Cortex of kidney (tissue), 1 donor: ENCODE data around the gene WRNIP1.
A peak's percentile ranks its signal among the peaks of the same experiment; 100 is the strongest.

Experiments
- DNase-seq: peaks from one replicate; lab custom pipeline; 2025; lab: John Stamatoyannopoulos, UW

Gene WRNIP1

GRCh38 chr6:2765166-2765895 is at the start of gene WRNIP1:
TSS of gene WRNIP1 (plus strand) at chr6:2765393. CDS start at chr6:2765623, 230 bp downstream.
- DNase-seq, result peak; percentile 54

DNA sequence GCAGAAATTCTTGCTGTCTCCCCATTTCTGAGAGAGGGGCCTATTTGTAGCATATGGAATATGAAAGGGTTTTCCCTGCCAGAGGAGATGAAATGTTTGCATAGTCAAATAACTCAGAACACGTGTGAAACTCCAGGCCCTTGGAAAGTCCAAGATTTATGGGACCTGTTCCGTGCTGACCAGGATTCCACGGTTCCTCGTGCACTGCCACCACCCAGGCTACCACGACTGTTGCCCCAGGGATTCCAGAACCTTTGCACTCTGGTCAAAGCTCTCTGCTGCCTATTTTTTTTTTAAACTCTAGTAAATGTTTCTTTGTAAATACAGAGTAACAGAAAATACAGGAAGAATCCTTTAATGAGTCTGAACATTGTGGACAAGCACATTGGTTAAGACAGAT is 49.5 kb upstream of the WRNIP1 start:
- no peak for DNase-seq

DNA sequence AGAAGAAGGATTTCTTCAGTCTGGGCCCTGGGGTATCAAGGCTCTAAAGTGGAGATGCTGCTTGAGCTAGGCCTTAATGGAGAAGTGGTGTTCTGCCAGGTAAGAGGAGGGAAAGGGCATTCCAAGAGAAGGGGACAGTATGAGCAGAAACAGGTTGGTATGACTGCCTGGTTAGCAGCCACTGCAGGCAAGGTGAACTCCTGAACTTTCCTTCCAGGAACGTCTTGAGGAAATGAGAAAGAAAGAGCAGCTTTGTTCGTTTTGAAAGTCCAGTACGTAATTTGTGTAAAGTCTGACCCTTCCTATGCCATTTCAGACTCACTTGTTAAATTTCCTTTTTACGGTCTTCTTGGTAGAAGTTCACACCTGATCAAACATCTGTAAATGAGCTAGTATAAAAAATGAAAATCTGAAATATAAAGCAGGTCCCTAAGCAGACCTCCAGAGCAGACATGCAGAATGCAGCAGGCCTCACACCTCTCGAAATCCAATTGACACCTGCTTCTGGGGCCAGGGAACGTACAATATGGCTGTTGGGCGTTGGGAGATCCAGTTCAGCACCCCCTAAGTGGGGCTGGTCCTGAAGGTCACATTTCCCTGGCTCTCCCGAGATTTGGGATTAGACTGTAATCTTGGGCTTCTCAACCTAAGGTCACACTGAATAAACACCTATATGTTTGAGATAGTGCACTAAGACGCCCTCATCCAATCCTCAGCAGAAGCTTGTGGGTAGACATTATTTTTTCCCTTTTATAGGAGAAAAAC is 48.1 kb upstream of the WRNIP1 start:
- no peak for DNase-seq

GRCh38 chr6:2718334-2719092 is 46.7 kb upstream of the WRNIP1 start:
- no peak for DNase-seq

DNA sequence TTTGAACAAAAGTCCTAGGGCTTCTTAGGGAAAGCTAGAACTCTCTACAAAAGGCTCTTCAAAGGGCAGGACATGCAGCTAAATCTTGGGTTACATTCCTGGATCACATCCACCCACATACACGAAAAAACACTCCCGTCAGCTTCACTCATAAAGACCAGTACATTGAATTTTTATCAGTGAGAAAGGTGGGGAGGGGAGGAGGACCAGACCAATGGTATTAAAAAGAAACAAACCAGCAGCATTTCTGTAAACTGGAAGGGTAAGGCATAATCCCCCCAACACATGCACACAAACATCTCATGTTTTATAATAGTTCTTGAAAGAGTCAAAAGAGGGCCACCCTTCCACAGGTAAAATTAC is 46.1 kb upstream of the WRNIP1 start:
- DNase-seq, result no peak

DNA sequence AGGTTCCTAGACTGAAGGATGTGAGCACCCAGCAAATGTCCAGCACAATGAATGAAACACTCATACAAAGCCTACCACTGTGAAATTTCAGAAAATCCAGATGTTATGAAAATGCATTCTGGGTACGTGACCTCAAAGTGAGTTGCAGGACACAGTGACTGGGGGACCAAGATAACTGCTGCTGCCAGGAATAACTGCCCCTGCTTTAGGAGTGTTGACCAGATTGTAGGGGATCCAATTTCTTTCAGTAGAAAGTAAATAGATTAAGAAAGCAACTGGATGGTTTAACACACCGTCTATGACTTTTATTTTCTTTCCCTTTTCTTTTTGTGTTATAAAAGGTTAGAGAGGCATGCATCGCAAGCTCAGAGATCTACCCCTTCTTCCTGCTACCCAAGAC is 44.0 kb upstream of the WRNIP1 start:
- DNase-seq, result no peak

DNA sequence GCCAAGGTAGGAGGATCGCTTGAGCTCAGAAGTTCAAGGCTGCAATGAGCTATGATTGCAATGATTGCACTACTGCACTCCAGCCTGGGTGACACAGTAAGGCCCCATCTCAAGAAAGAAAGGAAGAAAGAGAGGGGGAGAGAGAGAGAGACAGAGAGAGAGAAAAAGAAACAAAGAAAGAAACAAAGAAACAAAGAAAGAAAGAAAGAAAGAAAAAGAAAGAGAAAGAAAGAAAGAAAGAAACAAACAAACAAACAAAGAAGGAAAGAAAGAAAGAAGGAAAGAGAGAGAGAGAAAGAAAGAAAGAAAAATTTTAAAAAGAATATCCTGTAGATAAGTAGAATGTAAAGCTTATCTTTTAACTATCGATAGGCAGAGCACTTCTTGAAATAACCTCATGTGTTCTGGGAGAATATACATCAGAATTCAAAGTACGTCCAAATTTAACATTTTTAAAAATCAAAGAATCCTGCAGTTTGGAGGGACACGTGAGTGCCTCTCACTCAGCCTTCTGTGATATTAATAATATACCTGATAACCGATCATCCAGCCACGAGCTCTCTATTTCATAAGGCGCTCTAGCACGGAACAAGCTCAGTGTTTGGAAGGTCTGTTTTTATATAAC is 39.7 kb upstream of the WRNIP1 start:
- DNase-seq, result no peak

- DNase-seq, result no peak
Observed at GRCh38 chr6:2725999-2726567, 39.1 kb upstream of the WRNIP1 start.

DNA sequence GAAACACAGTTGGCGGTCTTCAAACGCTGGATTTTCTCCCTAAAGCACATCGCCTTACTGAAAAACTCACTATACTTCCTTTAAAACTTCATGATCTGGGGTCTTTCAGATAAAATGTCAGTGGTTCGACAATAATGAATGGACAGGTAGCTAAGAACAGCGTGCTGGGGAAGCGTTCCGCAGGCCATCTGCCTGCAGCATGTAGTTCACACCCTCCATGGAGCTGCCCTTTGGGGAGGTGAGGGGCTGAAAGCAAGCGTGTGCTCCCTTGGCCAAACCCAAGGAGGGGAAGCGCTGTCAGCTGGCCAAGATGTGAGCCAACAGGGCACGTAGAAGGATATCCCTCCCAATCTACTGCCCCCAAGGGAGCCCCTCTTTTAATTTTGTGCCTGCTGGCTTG is 35.3 kb upstream of the WRNIP1 start:
- DNase-seq, result no peak

GRCh38 chr6:2730353-2731107 is 34.7 kb upstream of the WRNIP1 start:
- DNase-seq, result no peak

DNA sequence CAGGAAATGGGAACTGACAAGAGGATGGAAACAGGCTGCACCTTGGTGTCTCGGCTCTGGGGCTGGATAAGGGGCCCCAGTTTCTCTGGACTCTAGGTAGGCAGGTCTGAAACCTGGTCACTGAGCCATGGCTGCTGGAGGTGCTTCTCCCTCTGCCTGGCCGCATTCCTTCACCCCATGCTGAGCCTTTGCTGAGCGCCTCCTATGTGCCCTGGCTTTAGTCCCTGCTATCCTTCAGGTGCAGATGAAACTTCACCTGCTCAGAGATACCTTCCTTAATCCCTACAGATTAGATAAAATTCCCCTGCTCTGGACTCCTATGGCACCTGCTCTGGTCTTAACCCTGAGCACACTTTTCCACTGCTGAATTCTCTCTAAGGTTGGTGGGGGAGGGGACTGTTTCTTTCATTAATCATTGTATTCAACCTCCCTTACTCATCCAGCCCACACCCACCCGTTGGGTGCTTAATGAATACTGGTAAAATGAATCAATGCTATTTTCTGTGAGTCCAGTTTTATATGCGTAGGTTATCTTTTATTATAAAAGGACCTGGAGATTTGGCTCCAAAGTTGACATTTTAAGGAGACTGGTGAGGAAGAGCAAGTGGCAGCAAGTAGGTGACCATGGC is 33.8 kb upstream of the WRNIP1 start:
- no peak for DNase-seq

DNA sequence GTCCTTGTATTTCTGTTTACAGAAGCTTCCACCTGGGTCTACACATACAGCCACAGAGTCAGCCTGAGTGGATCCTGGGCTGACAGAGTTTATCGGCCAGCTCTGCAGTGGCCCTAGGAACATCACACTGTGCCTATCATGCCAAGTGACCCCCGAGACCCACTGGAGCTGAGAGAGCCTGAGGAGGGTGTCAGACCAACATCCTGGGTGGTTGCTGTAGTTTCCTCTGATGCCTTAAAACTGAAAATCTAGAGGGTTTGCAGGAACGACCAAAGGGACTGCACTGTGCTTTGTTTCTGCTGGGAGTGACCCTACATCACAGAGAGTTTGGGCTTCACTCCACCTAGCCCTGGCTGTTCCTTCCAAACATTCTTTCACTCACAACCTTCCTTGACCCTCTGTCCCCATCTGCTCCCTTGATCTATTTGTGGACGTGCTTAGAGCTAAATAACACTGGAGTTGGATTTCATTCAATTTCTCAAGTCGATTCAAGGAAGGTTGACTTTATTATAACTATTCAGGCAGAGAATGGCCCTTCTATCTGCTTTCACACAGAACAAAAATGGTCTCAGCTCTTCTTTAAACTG is 32.6 kb upstream of the WRNIP1 start:
- no peak for DNase-seq

DNA sequence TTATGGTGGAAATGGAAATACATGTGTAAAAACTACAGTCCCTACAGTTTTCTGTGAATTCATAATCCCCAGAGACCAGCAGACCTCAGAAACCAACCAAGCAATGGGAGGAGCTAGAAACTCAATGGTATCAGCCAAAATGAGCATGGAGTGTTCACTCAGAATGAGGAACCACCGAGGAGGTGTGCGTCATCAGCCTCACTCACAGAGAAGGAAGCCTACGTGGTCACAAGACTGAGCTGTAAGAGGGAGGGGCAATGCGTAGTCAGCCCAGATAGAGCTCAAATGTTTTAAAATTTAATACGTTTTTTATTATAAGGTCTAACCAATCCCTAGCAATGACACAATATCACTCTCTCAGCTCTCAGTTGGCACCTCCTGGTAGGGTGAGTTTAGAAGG is 31.9 kb upstream of the WRNIP1 start:
- DNase-seq, result no peak

- no peak for DNase-seq
Observed at GRCh38 chr6:2733736-2734480, 31.3 kb upstream of the WRNIP1 start.

DNA sequence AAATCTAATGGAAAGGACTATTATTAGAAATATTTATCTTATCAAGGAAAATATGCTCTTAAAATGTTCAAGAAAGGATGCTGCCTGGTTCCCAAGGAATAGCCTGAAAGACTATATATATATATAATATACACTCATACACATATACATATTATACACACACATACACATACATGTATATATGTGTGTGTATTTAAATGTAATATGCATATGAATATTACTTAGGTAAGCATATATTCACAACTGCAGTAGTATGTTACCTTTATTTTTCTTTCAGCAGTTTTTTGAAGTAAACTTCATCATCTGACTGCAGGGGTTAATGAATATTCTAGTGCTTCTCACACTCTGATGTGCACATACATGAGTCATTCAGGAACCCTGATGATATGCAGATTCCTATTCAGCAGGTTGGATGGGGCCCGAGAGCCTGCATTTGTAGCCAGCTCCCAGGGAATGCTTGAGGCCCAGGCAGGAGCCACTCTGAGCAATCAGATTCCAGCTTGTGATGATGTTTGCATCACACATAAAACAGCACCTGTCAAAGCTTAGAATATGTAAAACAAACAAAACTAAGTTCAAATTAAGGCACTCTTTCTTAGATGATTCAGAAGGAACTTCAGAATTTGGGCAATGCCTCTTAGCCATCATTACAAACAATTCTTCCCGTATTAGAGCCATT is 30.6 kb upstream of the WRNIP1 start:
- no peak for DNase-seq

DNA sequence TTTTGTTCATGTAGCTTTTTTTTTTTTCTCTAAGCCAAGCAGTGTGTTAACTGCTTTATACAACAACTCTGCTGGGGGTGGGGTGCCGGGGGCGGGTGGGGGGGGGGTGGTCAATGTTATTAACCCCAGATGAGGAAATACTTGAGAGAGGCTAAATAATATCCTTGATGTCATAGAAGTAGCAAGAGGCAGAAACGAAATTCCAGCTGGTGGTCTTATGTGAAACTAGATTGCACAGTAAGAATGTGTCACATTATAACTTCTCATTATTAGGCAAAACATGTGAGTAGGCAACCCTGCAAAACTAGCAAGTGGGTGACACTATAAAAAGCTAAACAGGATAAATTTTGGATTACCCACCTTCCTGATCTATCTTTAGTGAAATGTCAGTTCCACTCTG is 27.3 kb upstream of the WRNIP1 start:
- DNase-seq, result no peak

GRCh38 chr6:2738373-2738979 is 26.7 kb upstream of the WRNIP1 start:
- DNase-seq, result no peak

- DNase-seq, result no peak
Observed at GRCh38 chr6:2739335-2739734, 25.9 kb upstream of the WRNIP1 start.

- DNase-seq, result no peak
Observed at GRCh38 chr6:2740581-2740980, 24.6 kb upstream of the WRNIP1 start.
